Eye (tissue), 1 donor: ENCODE measurements around the gene SYT8.

Experiments
- DNase-seq: peaks from one replicate; pipeline ENCODE4 v3.0.0-alpha.2; 2015

SYT8 gene

GRCh38 chr11:1847006-1847735 is 12.4 kb downstream of the SYT8 start:
- DNase-seq, result no peak

DNA sequence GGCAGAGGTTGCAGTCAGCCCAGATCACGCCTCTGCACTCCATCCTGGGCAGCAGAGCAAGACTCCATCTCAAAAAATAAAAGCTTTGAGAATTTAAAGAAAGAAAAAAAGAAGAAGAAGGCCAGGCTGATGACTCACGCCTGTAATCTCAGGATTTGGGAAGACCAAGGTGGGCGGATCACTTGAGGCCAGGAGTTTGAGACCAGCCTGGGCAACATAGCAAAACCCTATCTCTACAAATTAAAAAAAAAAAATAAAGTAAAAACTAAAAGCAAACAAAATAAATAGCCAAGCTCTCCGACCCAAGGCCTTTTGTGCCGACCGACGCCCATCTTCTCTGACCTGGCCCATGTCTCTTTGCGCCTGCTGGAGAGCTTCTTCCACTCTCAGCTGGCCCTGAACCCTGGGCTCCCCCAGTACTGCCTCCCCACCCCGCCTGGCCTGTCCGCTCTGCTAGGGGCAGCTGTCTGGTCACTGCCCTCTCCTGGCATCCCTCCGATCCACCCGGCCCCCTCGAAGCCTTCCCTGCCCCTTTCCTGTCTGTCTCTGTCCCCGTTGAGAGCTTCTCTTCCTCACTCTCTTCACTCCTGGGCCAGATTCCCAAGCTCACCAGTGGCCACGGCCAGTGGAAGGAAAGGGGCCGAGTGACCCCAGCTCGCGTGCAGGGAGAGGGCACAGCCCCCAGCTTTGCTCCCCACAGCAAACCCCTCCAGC is 13.3 kb downstream of the SYT8 start:
- no peak for DNase-seq

- no peak for DNase-seq
Observed at GRCh38 chr11:1848640-1849430, 14.0 kb downstream of the SYT8 start.

GRCh38 chr11:1851468-1852180 is 16.8 kb downstream of the SYT8 start:
- no peak for DNase-seq

- no peak for DNase-seq
Observed at GRCh38 chr11:1852271-1852876, 17.6 kb downstream of the SYT8 start.

GRCh38 chr11:1852877-1853276 is 18.1 kb downstream of the SYT8 start, which contains the start of gene LSP1:
TSS of gene LSP1 (plus strand) at chr11:1853084. CDS start at chr11:1853145, 61 bp downstream.
- DNase-seq, result no peak

- DNase-seq, result no peak
Observed at GRCh38 chr11:1853376-1854131, 18.8 kb downstream of the SYT8 start.

DNA sequence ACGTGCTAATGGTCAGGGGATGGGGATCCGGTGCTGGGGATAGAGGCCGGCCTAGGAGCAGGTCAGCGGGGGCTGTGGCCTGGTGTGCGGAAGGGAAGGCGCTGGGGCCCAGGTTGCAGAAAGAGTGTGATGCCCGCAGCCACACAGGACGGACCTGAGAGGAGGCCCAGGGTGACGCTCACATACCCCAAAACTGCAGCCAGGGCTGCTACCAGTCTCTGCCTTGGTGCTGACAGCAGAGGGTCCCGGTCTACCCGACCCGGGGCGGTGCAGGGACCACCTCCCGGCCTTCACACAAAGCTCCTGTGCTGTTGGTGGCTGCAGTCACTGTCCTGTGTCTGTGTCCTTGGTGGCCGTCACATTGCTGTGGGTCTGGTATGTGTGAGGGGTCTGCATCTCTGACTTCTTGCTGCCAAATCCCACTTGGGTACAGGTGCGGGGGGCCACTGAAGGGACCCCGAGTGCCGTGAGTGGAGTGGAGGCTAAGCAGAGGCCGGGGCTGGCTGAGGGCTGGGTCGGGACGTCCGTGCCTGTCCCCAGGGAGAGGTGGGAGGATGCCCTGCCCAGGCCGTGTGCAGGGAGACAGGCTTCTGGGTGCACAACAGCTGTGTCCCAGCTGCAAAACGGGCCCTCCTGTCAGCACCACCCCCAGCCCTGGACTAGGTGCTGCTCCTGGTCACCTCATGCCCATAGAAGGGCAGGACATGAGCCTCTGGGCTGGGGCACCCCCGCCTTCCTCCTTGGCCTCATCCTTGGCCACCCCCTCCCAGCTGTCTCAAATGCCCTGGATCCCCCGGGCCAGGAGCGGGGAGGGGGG is 19.6 kb downstream of the SYT8 start:
- no peak for DNase-seq

DNA sequence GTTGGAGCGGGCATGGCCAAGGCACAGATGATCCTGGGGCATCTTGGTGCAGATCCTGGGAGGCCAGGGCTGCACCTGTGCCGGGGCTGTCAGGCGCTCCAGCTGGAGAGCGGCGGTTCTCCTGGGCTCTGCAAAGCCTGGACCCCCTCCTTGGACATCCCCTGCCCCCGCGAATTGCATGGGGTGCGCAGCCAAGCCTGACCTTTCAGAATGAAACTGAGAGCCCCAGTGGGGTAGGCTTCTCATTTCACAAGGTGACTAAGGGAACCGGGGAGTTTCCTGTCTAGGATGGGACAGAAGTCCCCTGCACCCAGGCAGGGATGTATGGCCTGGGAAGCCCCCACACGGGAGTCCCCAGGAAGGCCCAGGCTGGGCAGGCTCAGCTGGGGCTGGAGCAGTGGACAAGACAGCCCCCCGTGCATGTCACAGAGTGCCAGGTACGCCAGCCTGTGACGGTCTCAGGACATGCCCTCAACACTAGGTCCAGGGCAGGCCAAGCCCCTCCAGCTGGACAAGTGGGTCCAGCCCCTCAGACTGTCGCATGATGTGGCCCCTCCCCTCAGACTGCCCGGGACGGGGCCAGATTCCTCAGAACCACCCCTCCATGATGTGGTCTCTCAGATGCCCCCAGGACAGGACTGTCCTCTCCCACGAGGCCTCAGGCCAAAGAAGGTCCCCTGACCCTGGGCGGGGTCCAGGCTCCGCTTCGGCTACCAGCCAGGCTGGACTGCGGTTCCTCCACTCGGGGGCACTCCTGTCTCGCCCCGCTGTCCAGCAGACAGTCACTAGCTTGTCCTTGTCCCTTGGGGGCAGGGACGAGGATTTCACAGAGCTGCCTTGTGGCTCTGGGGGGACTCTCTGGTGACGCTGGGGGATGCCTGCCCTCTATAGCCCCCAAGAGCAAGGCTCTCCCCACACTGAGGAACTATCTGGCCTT is 20.4 kb downstream of the SYT8 start:
- DNase-seq, result no peak

DNA sequence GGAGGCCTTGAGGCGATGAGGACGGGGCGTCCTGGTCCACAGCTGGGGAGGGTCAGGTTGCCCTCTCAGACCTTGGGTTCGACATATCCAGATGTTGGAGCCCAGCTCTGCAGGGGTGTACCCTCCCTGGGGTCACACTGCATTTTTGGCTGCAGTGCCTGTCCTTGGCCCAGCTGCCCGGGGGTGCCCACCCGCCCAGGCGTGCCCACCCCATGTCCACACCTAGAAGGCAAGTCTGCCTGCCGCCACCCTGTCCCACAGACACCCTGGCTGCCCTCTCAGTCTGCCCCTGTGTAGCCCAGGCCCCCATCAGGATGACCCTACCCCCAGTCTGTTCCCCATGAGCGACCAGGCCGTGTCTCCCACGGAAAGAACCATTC is 21.1 kb downstream of the SYT8 start:
- DNase-seq, result no peak

DNA sequence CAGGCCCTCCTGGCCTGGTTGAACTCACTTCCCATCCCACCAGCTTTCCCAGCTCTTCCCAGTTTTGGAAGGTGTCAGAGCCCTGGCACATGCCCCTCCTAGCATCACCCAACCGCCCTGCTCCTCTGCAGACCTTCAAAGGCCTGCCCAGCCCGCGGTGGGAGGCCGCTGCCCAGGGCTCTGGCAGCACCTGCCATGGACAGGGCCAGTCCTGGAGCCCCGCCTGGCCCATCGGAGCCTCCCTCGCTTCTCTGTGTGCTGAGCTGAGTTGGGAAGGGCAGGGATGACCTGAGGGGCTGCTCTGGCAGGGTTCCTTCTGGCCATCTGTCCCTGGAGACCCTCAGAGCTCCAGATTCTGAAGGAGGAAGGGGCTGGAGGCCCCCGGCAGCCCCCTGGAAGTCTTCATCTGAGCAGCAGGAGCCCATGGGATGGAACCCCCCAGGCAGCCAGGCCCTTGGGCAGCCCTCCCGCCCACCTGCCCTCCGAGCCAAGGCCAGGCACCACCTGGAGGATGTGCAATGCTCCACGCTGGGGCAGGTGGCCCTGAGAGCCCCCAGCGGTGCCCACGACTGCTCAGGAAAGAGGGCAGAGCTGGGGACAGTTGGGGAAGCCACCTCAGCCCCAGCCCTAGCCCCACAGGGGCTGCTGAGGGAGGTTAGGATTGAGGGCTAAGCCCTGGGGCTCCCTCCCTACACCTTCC is 21.7 kb downstream of the SYT8 start:
- no peak for DNase-seq

DNA sequence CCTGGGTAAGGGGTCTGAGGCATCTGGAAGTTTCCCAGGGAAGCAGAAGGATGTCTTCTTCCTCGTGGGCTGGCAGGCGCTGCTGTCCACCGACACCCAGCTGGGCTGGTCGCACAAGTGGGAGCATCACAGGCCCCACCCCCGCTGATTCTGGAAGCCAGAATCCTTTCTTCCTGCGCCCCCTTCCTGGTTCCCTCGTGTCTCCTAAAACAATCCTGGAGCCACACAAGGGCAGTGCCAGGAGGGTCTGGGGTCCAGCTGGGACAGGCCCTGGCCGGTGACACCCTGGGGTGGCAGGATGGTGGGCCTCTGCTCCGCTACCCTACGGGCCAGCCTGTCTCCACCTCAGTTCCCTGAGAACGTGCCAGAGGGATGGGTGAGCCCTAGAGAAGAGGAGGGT is 22.3 kb downstream of the SYT8 start:
- DNase-seq, result no peak

DNA sequence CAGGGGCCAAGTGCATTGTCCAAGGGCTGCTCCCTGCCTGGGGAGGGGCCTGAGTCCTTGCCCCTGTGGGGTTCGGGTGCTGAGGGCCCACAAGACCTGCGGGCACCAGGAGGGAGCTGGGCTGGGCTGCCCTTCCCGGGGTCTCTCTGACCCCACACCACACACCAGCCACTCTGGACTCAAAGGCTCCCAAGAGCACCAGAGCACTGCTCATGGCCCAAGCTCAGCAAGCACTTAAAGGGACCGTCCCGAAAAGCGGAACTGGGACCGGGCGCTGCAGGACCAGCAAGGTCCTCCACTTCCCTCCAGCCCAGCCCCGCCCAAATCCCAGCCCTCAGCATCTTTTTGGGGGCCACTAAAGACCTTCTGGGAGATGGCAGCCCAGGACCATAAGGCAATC is 23.4 kb downstream of the SYT8 start:
- no peak for DNase-seq

DNA sequence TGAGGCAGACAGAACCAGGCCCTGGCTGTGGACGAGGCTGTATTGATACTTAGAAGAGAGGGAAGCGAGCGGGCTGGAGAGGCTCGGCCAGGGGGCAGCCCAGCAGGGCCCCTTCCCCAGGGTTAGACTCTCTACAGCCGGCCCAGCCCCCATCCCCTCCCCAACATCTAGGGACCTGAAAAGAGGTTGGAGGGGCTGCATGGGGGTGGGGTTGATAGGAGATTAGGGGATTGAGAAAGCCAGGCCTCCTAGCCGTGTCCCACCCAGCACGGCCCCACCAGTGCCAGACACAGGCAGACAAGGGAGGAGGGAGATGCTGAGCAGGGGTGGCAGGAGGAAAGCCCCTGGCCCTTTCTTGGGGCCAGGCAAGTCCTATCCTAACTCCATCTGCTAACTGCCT is 23.8 kb downstream of the SYT8 start:
- no peak for DNase-seq

GRCh38 chr11:1859004-1859403 is 24.2 kb downstream of the SYT8 start:
- DNase-seq, result no peak

- DNase-seq, result no peak
Observed at GRCh38 chr11:1860108-1860507, 25.3 kb downstream of the SYT8 start.

DNA sequence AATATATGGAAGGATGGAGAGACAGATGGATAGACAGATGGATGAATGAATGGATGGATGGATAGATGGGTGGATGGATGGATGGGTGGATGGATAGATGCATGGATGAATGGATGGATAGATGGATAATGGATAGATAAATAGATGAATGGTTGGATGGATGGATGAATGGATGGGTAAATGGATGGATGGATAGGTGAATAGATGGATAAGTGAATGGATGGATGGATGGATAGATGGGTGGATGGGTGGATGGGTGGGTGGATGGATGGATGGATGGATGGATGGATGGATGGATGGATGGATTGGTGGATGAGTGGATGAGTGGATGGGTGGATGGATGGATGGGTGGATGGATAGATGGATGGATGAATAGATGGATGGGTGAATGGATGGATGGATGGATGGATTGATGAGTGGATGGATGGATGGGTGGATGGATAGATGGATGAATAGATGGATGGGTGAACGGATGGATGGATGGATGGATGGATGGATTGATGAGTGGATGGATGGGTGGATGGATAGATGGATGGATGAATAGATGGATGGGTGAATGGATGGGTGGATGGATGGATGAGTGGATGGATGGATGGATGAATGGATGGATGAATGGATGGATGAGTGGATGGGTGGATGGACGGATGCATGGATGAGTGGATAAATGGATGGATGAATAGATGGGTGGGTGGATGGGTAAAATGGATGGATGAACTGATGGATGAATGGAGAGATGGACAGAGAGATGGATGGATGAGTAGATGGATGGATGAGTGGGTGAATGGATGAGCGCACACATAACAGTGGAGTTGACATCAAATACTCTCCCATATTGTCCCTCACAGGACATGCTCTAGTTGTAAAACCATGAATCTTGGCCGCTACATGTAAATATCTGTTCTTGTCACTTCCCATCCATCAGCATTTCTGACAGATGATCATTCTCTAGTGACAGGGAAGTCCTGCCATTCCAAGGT is 26.9 kb downstream of the SYT8 start:
- DNase-seq, result no peak
